Hepatocyte (in vitro differentiated cells): ENCODE results near the gene CHAMP1.

ENCODE experiments used
- CTCF ChIP-seq: fragments of 200-600 bp; sonication (generic); IDR thresholded peaks from 2 replicates; pipeline ENCODE4 v1.5.1; 2016; ENCODE audit warnings: antibody characterized with exemption, mild to moderate bottlenecking; ENCODE audit not compliant: poor library complexity
- EZH2phosphoT487 ChIP-seq: fragments of 200-600 bp; sonication (generic); IDR thresholded peaks from one replicate; pipeline ENCODE4 v1.6.1; 2018; ENCODE audit warnings: antibody characterized with exemption, mild to moderate bottlenecking, low read depth, moderate library complexity; ENCODE audit not compliant: unreplicated experiment, severe bottlenecking

DNA sequence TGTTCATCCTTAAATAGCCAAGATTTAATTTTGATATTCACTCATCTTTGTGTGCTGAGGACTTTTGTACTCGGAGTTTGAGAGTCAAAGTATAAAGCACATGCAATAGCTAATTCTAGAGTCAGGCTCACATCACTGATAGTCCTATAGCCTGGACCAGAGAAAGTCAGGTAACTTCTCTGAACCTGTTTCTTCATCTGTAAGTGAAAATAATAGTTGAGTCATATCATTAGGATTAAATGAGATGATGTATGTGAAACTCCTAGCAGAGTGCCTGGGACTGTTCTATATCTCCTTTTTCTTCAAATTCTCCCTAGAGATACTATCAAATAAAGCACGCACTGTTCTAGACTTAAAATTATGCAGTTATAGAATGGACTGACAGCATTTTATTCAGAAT, 9.0 kb downstream of the CHAMP1 start:
- TF ChIP-seq CTCF (no peak), EZH2phosphoT487 (no peak)
